PC-9 (cell line): ENCODE measurements around the gene EP400. TPM values are rescaled to one million over a fixed set of nuclear protein-coding genes. Genes with fewer than 3 reads are reported as not detected.

Source experiments
- BruUV-seq: library from RNA; stranded (reverse); fragments of 400-500 nt; replicated peaks from 2 replicates; lab custom pipeline; 2021; lab: Mats Ljungman, UMichigan
- CTCF ChIA-PET: fragments of 300-600 bp; sonication (Branson Sonifier 250); formaldehyde crosslinking; loops from one replicate; lab custom pipeline; 2022; ENCODE audit warnings: antibody characterized with exemption; lab: Charles Lee
- POLR2A ChIA-PET: fragments of 300-600 bp; sonication (Branson Sonifier 250); formaldehyde crosslinking; loops from one replicate; lab custom pipeline; 2022; ENCODE audit warnings: antibody characterized with exemption; ENCODE audit not compliant: unreplicated experiment; lab: Charles Lee
- DNase-seq, 2 experiments: peaks; one replicate each; pipeline versions ENCODE4 v3.0.0 to v3.0.0-alpha.2; 2015 to 2022; ENCODE audit warnings: mixed read lengths in 1 of 2
- H2AFZ ChIP-seq: fragments of 200-600 bp; sonication (generic); 2 replicates; pipeline ENCODE4 v1.8.1; 2017; ENCODE audit warnings: antibody characterized with exemption
- H3F3A ChIP-seq: fragments of 200-600 bp; sonication (generic); 2 replicates; pipeline ENCODE4 v1.8.1; 2017; ENCODE audit warnings: antibody characterized with exemption, mild to moderate bottlenecking, low read depth; ENCODE audit not compliant: insufficient read depth
- H3K27ac ChIP-seq: fragments of 200-600 bp; sonication (generic); 2 replicates; pipeline ENCODE4 v1.6.1; 2016; ENCODE audit warnings: mixed run types
- H3K27me3 ChIP-seq: fragments of 200-600 bp; sonication (generic); 2 replicates; pipeline ENCODE4 v1.6.1; 2016; ENCODE audit warnings: low read depth, mixed run types; ENCODE audit not compliant: insufficient read depth
- H3K36me3 ChIP-seq: fragments of 200-600 bp; sonication (generic); 2 replicates; pipeline ENCODE4 v1.6.1; 2016; ENCODE audit warnings: low read depth, mixed run types
- H3K4me1 ChIP-seq: fragments of 200-600 bp; sonication (generic); replicated peaks from 2 replicates; pipeline ENCODE4 v1.6.1; 2016; ENCODE audit warnings: mixed run types; ENCODE audit not compliant: insufficient read depth
- H3K4me2 ChIP-seq: fragments of 200-600 bp; sonication (generic); 2 replicates; pipeline ENCODE4 v1.6.1; 2017; ENCODE audit warnings: mixed run types
- H3K4me3 ChIP-seq: fragments of 200-600 bp; sonication (generic); 2 replicates; pipeline ENCODE4 v1.6.1; 2016; ENCODE audit warnings: mixed run types
- H3K79me2 ChIP-seq: fragments of 200-600 bp; sonication (generic); 2 replicates; pipeline ENCODE4 v1.6.1; 2017; ENCODE audit warnings: low read depth, mixed run types
- H3K9me2 ChIP-seq: fragments of 200-600 bp; sonication (generic); 2 replicates; pipeline ENCODE4 v1.8.1; 2017; ENCODE audit warnings: mild to moderate bottlenecking; ENCODE audit not compliant: insufficient read depth
- H3K9me3 ChIP-seq: fragments of 200-600 bp; sonication (generic); 2 replicates; pipeline ENCODE4 v1.8.1; 2016; ENCODE audit warnings: low read depth; ENCODE audit not compliant: insufficient read depth
- H4K20me1 ChIP-seq: fragments of 200-600 bp; sonication (generic); 2 replicates; pipeline ENCODE4 v1.8.1; 2017; ENCODE audit not compliant: insufficient read depth
- EZH2 ChIP-seq: fragments of 200-600 bp; sonication (generic); IDR thresholded peaks from 2 replicates; pipeline ENCODE4 v1.8.0; 2017; ENCODE audit warnings: antibody characterized with exemption, low read depth
- intact Hi-C: fragments of 100-400 bp; cut with micrococcal nuclease; formaldehyde crosslinking; loops from one replicate; pipeline ENCODE4 v1.10.0; 2022; ENCODE audit not compliant: unreplicated experiment
- total RNA-seq: library from RNA; stranded (reverse); gene quantifications from 2 replicates; pipeline ENCODE4 v1.2.3, GENCODE V29; 2021
- TF ChIP-seq, protein P1 (sequence below): fragments of 200-600 bp; sonication (generic); conservative IDR thresholded peaks from 2 replicates; pipeline ENCODE4 v1.6.1; 2017; ENCODE audit warnings: mixed run types, antibody characterized with exemption, mild to moderate bottlenecking, moderate library complexity

EP400 gene
- total RNA-seq, 1 experiment from 2014 or later = 50.3 TPM

DNA sequence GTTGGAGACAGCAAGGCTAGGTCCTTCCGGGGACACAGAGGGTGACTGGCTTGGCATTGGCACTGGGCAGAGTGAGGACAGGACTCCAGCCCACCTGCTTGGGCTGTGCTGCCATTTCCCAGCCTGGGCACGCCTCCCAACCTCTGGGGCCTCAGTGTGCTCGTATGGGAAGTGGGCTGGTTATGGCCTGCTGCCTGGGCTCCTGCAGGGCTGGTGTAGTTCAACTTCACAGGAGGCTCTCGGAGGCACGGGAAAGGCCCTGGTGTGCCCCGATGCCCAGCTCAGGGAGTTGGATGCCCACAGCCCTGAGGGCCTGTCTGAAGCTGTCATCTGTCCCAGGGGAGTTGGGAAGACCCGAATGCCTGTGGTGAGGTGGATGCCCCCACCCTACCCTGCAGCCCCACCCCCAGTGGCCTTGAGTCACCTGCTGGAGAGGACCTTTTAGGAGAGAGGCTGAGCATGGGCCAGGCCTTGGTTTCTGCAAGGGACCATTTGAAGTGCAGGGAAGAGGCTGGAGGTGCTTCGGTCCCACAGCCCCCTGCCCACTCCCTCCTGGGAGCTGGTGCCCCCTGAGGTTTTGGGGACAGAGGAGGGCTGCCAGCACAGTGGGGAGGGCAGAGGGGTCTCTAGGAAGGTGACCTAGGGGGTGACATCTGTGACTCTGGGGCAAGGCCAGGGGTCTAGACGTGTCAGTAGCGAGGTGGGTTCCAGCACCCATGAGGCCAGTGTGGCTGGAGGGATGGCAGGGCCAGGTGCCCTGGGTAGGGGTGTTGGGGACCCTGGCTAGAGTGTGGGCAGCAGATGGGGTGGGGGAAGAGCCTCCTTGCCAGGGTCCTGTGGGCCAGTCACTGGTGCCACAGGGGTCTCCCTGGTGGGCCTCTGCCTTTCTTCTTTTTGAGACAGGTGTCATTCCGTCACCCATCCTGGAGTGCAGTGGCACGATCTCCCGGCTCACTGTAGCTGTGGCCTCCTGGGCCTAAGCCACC is 46.2 kb upstream of the EP400 start:
- H3K27ac ChIP-seq = no peak overlapping the region
- peaks cover 8% of the 10 kb centered on the region for H3K4me1 ChIP-seq
- H3K9me3 ChIP-seq = no peaks in the 10 kb centered on the region
- TF ChIP-seq, protein P1, sequence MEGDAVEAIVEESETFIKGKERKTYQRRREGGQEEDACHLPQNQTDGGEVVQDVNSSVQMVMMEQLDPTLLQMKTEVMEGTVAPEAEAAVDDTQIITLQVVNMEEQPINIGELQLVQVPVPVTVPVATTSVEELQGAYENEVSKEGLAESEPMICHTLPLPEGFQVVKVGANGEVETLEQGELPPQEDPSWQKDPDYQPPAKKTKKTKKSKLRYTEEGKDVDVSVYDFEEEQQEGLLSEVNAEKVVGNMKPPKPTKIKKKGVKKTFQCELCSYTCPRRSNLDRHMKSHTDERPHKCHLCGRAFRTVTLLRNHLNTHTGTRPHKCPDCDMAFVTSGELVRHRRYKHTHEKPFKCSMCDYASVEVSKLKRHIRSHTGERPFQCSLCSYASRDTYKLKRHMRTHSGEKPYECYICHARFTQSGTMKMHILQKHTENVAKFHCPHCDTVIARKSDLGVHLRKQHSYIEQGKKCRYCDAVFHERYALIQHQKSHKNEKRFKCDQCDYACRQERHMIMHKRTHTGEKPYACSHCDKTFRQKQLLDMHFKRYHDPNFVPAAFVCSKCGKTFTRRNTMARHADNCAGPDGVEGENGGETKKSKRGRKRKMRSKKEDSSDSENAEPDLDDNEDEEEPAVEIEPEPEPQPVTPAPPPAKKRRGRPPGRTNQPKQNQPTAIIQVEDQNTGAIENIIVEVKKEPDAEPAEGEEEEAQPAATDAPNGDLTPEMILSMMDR = no peak
- TF ChIP-seq EZH2 = no peak
- DNase-seq = no peak
- POLR2A ChIA-PET = no interaction called here
- H3K27me3 ChIP-seq = no peaks in the 10 kb centered on the region
- 0 out of 2 replicates have a peak, but pooled peaks cover 5% of the 10 kb centered on the region for H3K36me3 ChIP-seq
- CTCF ChIA-PET = no interaction called here
- H3K9me2 ChIP-seq = no peaks in the 10 kb centered on the region
- BruUV-seq = no TSS peak
- H4K20me1 ChIP-seq = peaks cover 49% of the 10 kb centered on the region
- intact Hi-C loops = no loop called here
- H3F3A ChIP-seq = peaks cover 7% of the 10 kb centered on the region; the same call in 1 of the 2 replicates
- no peak overlapping the region for H3K4me3 ChIP-seq
- H3K4me2 ChIP-seq = no peak overlapping the region
- no peak overlapping the region for H2AFZ ChIP-seq
- H3K79me2 ChIP-seq = peaks cover 7% of the 10 kb centered on the region; the same call in 1 of the 2 replicates

DNA sequence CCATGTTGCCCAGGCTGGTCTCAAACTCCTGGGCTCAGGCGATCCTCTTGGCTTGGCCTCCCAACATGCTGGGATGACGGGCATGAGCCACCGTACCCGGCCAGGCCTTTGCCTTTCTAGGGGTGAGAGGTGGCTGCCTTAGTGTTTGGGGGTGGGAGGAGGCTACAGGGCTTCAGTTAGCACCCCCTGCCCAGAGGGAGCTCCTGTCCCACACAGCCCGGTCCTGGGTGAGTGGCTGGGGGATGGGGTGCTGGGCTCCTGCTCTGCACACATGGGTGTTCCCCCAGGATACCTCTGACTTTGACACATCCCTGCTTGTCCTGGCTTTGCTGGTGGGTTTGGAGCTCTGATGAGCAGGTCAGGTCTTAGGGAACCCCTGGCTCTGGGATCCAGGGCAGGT is 45.4 kb upstream of the EP400 start:
- H4K20me1 ChIP-seq = peaks cover 49% of the 10 kb centered on the region
- 0 out of 2 replicates have a peak, but pooled peaks cover 5% of the 10 kb centered on the region for H3K79me2 ChIP-seq
- intact Hi-C loops = no loop called here
- no peak overlapping the region for H3K27ac ChIP-seq
- no peaks in the 10 kb centered on the region for H3K9me2 ChIP-seq
- ChIA-PET CTCF (no interaction called here), POLR2A (no interaction called here)
- H3K9me3 ChIP-seq = no peaks in the 10 kb centered on the region
- 0 out of 2 replicates have a peak, but pooled peaks cover 5% of the 10 kb centered on the region for H3K36me3 ChIP-seq
- no peak for DNase-seq
- no peak overlapping the region for H3K4me3 ChIP-seq
- peaks cover 8% of the 10 kb centered on the region for H3K4me1 ChIP-seq
- no peaks in the 10 kb centered on the region for H3K27me3 ChIP-seq
- peaks cover 7% of the 10 kb centered on the region; the same call in 1 of the 2 replicates for H3F3A ChIP-seq
- H3K4me2 ChIP-seq = no peak overlapping the region
- TF ChIP-seq, protein P1 = no peak
- no peak for TF ChIP-seq EZH2
- no TSS peak for BruUV-seq
- no peak overlapping the region for H2AFZ ChIP-seq

DNA sequence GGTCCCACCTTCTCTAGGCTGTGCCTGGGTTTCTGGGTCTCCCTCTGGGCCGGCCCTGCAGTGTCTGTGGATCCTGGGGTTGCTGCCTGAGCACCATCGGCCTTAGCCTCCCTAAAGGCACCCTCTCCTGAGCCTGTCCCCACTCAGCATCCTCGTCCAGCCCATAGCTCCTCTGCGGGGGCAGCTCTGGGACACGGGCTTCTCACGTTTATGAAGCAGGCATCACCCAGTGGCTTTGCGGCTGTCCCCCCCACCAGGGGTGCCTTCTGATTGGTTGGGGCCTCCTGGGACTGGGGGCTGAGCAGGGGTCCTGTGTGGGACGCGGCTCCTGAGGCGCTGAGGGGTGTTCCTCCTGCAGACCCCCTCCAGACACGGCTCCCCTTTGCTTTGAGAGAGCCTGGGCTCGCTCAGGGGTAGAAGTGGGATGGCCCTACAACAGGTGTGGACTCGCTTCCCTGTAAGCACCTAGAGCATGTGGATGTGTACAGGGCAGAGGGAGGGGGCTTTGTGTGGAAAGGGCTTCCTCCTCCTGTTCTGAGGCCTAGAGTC is 44.6 kb upstream of the EP400 start:
- 0 out of 2 replicates have a peak, but pooled peaks cover 5% of the 10 kb centered on the region for H3K79me2 ChIP-seq
- ChIA-PET CTCF (no interaction called here), POLR2A (no interaction called here)
- H3K4me3 ChIP-seq = no peak overlapping the region
- DNase-seq = no peak
- H3F3A ChIP-seq = peaks cover 7% of the 10 kb centered on the region; the same call in 1 of the 2 replicates
- no peak overlapping the region for H3K4me2 ChIP-seq
- intact Hi-C loops = no loop called here
- H2AFZ ChIP-seq = no peak overlapping the region
- no peak overlapping the region for H3K27ac ChIP-seq
- TF ChIP-seq, protein P1 = no peak
- TF ChIP-seq EZH2 = no peak
- H4K20me1 ChIP-seq = peaks cover 48% of the 10 kb centered on the region
- no peaks in the 10 kb centered on the region for H3K9me3 ChIP-seq
- 0 out of 2 replicates have a peak, but pooled peaks cover 5% of the 10 kb centered on the region for H3K36me3 ChIP-seq
- H3K4me1 ChIP-seq = peaks cover 6% of the 10 kb centered on the region
- BruUV-seq = no TSS peak
- H3K9me2 ChIP-seq = no peaks in the 10 kb centered on the region
- no peaks in the 10 kb centered on the region for H3K27me3 ChIP-seq
